Measurements from ENCODE around the gene IFIT2.
A peak's percentile ranks its signal among the peaks of the same experiment; 100 is the strongest.
"Not testable (repeated sequence)": the region's sequence is repeated elsewhere in the genome, so short reads cannot be mapped to it uniquely, and the experiment has no call there.

The IFIT2 gene

DNA sequence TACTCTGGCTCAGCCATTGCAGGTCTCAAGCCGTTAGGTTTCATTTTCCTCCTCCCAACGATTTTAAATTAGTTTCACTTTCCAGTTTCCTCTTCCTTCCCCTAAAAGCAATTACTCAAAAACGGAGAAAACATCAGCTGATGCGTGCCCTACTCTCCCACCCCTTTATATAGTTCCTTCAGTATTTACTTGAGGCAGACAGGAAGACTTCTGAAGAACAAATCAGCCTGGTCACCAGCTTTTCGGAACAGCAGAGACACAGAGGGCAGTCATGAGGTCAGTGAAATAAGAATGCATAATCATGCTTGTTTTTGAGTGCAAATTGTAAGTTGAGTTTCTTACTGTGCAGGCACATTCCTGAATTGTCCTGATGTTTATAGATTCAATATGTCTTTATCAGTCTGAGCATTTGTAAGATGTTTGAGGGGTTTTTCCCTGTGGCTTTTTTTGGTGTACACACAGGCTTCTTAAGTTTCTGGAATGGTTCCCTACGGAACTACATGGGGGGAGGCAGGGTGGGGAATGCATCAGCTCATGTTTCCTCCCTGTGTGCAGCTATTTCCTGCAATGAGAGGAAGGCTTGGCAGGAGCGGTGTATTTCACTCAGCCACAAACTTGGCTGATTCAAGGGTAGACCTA is 26.1 kb downstream of the IFIT2 start, which contains the start of gene IFIT3:
Gene IFIT3 (plus strand): TSS at position 195 of the 639 bp plus-strand sequence. CDS start 77 bp downstream, at position 272.
- Histone ChIP-seq H3K36me3 (ENCODE audit: insufficient read depth, low read length) (no peaks in the 10 kb centered on the region), H3K79me2 (ENCODE audit: insufficient read depth, low read length) (no peaks in the 10 kb centered on the region), H3K9me2 (replicated peaks; ENCODE audit: low read depth, low read length) (no peaks in the 10 kb centered on the region), H3F3A (ENCODE audit: low read depth) (no peaks in the 10 kb centered on the region), H3K9ac (ENCODE audit: low read depth, low read length, poor library complexity, severe bottlenecking) (peak within 1 kb of the TSS; percentile 42), H2AFZ (ENCODE audit: low read length) (peak within 1 kb of the TSS; percentile 58), H3K4me3 (ENCODE audit: low read length, poor library complexity, severe bottlenecking) (peak within 1 kb of the TSS; percentile 62), H4K20me1 (ENCODE audit: insufficient read depth, low read length, poor library complexity, severe bottlenecking) (no peaks in the 10 kb centered on the region), H3K4me1 (ENCODE audit: insufficient read depth, low read length, poor library complexity, severe bottlenecking) (peaks cover 37% of the 10 kb centered on the region), H3K27me3 (ENCODE audit: insufficient read depth, low read length, poor library complexity, severe bottlenecking) (no peaks in the 10 kb centered on the region), H3K9me3 (ENCODE audit: insufficient read depth, low read depth, low read length) (no peaks in the 10 kb centered on the region), H3K4me2 (ENCODE audit: low read depth, low read length, poor library complexity, severe bottlenecking) (peak within 1 kb of the TSS; percentile 62)
- TF ChIP-seq, protein P1, sequence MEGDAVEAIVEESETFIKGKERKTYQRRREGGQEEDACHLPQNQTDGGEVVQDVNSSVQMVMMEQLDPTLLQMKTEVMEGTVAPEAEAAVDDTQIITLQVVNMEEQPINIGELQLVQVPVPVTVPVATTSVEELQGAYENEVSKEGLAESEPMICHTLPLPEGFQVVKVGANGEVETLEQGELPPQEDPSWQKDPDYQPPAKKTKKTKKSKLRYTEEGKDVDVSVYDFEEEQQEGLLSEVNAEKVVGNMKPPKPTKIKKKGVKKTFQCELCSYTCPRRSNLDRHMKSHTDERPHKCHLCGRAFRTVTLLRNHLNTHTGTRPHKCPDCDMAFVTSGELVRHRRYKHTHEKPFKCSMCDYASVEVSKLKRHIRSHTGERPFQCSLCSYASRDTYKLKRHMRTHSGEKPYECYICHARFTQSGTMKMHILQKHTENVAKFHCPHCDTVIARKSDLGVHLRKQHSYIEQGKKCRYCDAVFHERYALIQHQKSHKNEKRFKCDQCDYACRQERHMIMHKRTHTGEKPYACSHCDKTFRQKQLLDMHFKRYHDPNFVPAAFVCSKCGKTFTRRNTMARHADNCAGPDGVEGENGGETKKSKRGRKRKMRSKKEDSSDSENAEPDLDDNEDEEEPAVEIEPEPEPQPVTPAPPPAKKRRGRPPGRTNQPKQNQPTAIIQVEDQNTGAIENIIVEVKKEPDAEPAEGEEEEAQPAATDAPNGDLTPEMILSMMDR (conservative IDR thresholded peaks at IDR 0.05; ENCODE audit: low read length): no peak
- no peak for TF ChIP-seq EZH2phosphoT487 (IDR thresholded peaks at IDR 0.05; ENCODE audit: borderline replicate concordance)

DNA sequence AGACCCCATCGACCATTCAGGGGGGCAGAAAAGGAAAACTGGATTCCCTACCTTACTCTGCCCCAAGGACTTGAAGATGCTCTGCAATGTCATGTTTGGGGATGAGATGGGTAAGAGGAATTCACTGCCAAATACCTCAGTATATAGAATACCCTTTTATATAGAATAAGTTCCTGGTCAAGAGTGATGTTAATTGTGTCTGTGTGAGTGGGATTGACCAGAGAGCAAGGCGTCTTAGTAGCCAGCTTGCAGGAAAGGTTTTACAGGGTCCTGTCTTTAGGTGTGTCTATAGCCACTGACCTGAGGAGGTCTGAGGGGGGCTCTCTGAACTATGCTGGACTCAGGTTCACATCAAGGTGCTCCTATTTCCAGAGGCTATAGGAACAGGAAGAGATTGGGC is 27.3 kb downstream of the IFIT2 start:
- TF ChIP-seq, protein P1 (conservative IDR thresholded peaks at IDR 0.05; ENCODE audit: low read length): no peak
- no peak for TF ChIP-seq EZH2phosphoT487 (IDR thresholded peaks at IDR 0.05; ENCODE audit: borderline replicate concordance)
- Histone ChIP-seq H3K4me3 (ENCODE audit: low read length, poor library complexity, severe bottlenecking) (peak overlapping the region; percentile 5), H3K9me3 (ENCODE audit: insufficient read depth, low read depth, low read length) (no peaks in the 10 kb centered on the region), H3K9me2 (replicated peaks; ENCODE audit: low read depth, low read length) (no peaks in the 10 kb centered on the region), H3F3A (ENCODE audit: low read depth) (no peaks in the 10 kb centered on the region), H4K20me1 (ENCODE audit: insufficient read depth, low read length, poor library complexity, severe bottlenecking) (no peaks in the 10 kb centered on the region), H3K36me3 (ENCODE audit: insufficient read depth, low read length) (no peaks in the 10 kb centered on the region), H3K9ac (ENCODE audit: low read depth, low read length, poor library complexity, severe bottlenecking) (no peak overlapping the region), H3K27me3 (ENCODE audit: insufficient read depth, low read length, poor library complexity, severe bottlenecking) (no peaks in the 10 kb centered on the region), H3K4me2 (ENCODE audit: low read depth, low read length, poor library complexity, severe bottlenecking) (peak overlapping the region; percentile 62), H3K79me2 (ENCODE audit: insufficient read depth, low read length) (no peaks in the 10 kb centered on the region), H3K4me1 (ENCODE audit: insufficient read depth, low read length, poor library complexity, severe bottlenecking) (peaks cover 48% of the 10 kb centered on the region), H2AFZ (ENCODE audit: low read length) (no peak overlapping the region)

DNA sequence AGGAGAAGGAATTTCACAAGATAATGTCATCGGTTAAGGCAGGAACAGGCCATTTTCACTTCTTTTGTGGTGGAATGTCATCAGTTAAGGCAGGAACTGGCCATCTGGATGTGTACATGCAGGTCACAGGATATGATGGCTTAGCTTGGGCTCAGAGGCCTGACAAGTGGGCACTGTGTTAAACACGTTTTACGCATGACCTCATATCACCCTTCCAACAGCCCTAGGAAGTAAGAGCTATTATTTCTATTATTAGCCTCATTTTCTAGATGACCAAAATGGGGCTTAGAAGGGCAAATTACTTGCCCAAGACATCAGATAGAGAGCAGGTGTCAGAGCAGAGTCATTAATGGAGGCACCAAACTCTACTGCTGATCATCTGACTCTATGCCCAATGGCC is 28.2 kb downstream of the IFIT2 start:
- H4K20me1 ChIP-seq (ENCODE audit: insufficient read depth, low read length, poor library complexity, severe bottlenecking); H3F3A ChIP-seq (ENCODE audit: low read depth); H3K9me2 ChIP-seq (replicated peaks; ENCODE audit: low read depth, low read length); H3K9me3 ChIP-seq (ENCODE audit: insufficient read depth, low read depth, low read length); H3K9ac ChIP-seq (ENCODE audit: low read depth, low read length, poor library complexity, severe bottlenecking); H3K36me3 ChIP-seq (ENCODE audit: insufficient read depth, low read length); H3K79me2 ChIP-seq (ENCODE audit: insufficient read depth, low read length); H3K27me3 ChIP-seq (ENCODE audit: insufficient read depth, low read length, poor library complexity, severe bottlenecking); H3K4me3 ChIP-seq (ENCODE audit: low read length, poor library complexity, severe bottlenecking); H2AFZ ChIP-seq (ENCODE audit: low read length): not testable (repeated sequence)
- peaks cover 48% of the 10 kb centered on the region for H3K4me1 ChIP-seq (ENCODE audit: insufficient read depth, low read length, poor library complexity, severe bottlenecking)
- H3K4me2 ChIP-seq (ENCODE audit: low read depth, low read length, poor library complexity, severe bottlenecking): peak overlapping the region; percentile 14
